GM23338 (cell line): ENCODE measurements around the gene ZNF557. TPM values are rescaled to one million over a fixed set of nuclear protein-coding genes. Genes with fewer than 3 reads are reported as not detected.

Experiments
- ATAC-seq: fragments of 200-7000 bp; cut with Tn5 transposase; 3 replicates; pipeline ENCODE4 v1.9.1; 2020
- DNase-seq: peaks from one replicate; pipeline ENCODE4 v3.0.0-alpha.2; 2015; ENCODE audit warnings: low spot score
- H2AFZ ChIP-seq: fragments of 200-600 bp; sonication (generic); 2 replicates; pipeline ENCODE4 v1.8.0; 2016; ENCODE audit warnings: antibody characterized with exemption, mild to moderate bottlenecking, moderate library complexity
- H3F3A ChIP-seq: fragments of 200-600 bp; sonication (generic); replicated peaks from 2 replicates; pipeline ENCODE4 v1.8.0; 2017; ENCODE audit warnings: antibody characterized with exemption, mixed run types, low read depth
- H3K27ac ChIP-seq: fragments of 200-600 bp; sonication (generic); 2 replicates; pipeline ENCODE4 v1.6.1; 2016; ENCODE audit warnings: low read depth
- H3K27me3 ChIP-seq: fragments of 200-600 bp; sonication (generic); 2 replicates; pipeline ENCODE4 v1.8.0; 2016; ENCODE audit warnings: mild to moderate bottlenecking, mixed run types, moderate library complexity; ENCODE audit not compliant: insufficient read depth
- H3K36me3 ChIP-seq: fragments of 200-600 bp; sonication (generic); 2 replicates; pipeline ENCODE4 v1.8.0; 2016; ENCODE audit warnings: mild to moderate bottlenecking; ENCODE audit not compliant: insufficient read depth
- H3K4me1 ChIP-seq: fragments of 200-600 bp; sonication (generic); 2 replicates; pipeline ENCODE4 v1.8.0; 2016; ENCODE audit warnings: mild to moderate bottlenecking, moderate library complexity; ENCODE audit not compliant: insufficient read depth
- H3K4me2 ChIP-seq: fragments of 200-600 bp; sonication (generic); 2 replicates; pipeline ENCODE4 v1.7.1; 2017; ENCODE audit warnings: mixed run types
- H3K4me3 ChIP-seq: fragments of 200-600 bp; sonication (generic); 2 replicates; pipeline ENCODE4 v1.6.1; 2016; ENCODE audit warnings: mixed run types
- H3K79me2 ChIP-seq: fragments of 200-600 bp; sonication (generic); replicated peaks from 2 replicates; pipeline ENCODE4 v1.8.0; 2017; ENCODE audit warnings: mild to moderate bottlenecking; ENCODE audit not compliant: insufficient read depth
- H3K9me2 ChIP-seq: fragments of 200-600 bp; sonication (generic); 2 replicates; pipeline ENCODE4 v1.8.0; 2017; ENCODE audit not compliant: insufficient read depth
- H4K20me1 ChIP-seq: fragments of 200-600 bp; sonication (generic); replicated peaks from 2 replicates; pipeline ENCODE4 v1.8.0; 2017; ENCODE audit warnings: mild to moderate bottlenecking; ENCODE audit not compliant: insufficient read depth
- H3K27ac Mint-ChIP-seq: 2 replicates; pipeline ENCODE4 v1.8.0; 2020; ENCODE audit warnings: inconsistent platforms, mild to moderate bottlenecking, moderate library complexity, mixed read lengths
- H3K27me3 Mint-ChIP-seq: 3 replicates; pipeline ENCODE4 v1.8.0; 2022; ENCODE audit warnings: low read depth, mild to moderate bottlenecking, moderate library complexity, mixed read lengths, inconsistent platforms; ENCODE audit not compliant: insufficient read depth, poor library complexity
- H3K36me3 Mint-ChIP-seq: 3 replicates; pipeline ENCODE4 v1.8.0; 2021; ENCODE audit warnings: low read depth, mild to moderate bottlenecking, inconsistent platforms, moderate library complexity, mixed read lengths
- H3K4me1 Mint-ChIP-seq: 3 replicates; pipeline ENCODE4 v1.8.0; 2020; ENCODE audit warnings: mild to moderate bottlenecking, inconsistent platforms, mixed read lengths
- H3K4me3 Mint-ChIP-seq: 3 replicates; pipeline ENCODE4 v1.8.0; 2021; ENCODE audit warnings: moderate library complexity, mild to moderate bottlenecking, inconsistent platforms, mixed read lengths
- H3K9me3 Mint-ChIP-seq: 3 replicates; pipeline ENCODE4 v1.8.0; 2020; ENCODE audit warnings: moderate library complexity, mild to moderate bottlenecking, inconsistent platforms, mixed read lengths
- CREB1 ChIP-seq: fragments of 250-450 bp; sonication (Bioruptor Pico); IDR thresholded peaks from 2 replicates; pipeline ENCODE4 v1.5.0; 2020; ENCODE audit warnings: low read depth, mild to moderate bottlenecking, moderate library complexity
- CTCF ChIP-seq, 2 experiments: fragments of 200-600 bp in 1 of 2; sonication (generic) in 1 of 2; conservative IDR thresholded peaks; 2 replicates each; pipeline versions ENCODE4 v1.5.1 to v1.6.1; 2016 to 2017; ENCODE audit warnings: antibody characterized with exemption in 2 of 2, low read depth in 2 of 2, mild to moderate bottlenecking in 2 of 2, moderate library complexity in 1 of 2
- EZH2 ChIP-seq: fragments of 200-600 bp; sonication (generic); IDR thresholded peaks from one replicate; pipeline ENCODE4 v1.8.0; 2017; ENCODE audit warnings: antibody characterized with exemption, mild to moderate bottlenecking, low read depth; ENCODE audit not compliant: unreplicated experiment
- EZH2phosphoT487 ChIP-seq: fragments of 200-600 bp; sonication (generic); IDR thresholded peaks from one replicate; pipeline ENCODE4 v1.8.1; 2018; ENCODE audit warnings: antibody characterized with exemption; ENCODE audit not compliant: unreplicated experiment
- JUNB ChIP-seq: IDR thresholded peaks from one replicate; pipeline ENCODE4 v1.6.1; 2016; ENCODE audit warnings: antibody characterized with exemption; ENCODE audit not compliant: unreplicated experiment
- NANOG ChIP-seq: IDR thresholded peaks from 2 replicates; pipeline ENCODE4 v1.6.1; 2016; ENCODE audit warnings: antibody characterized with exemption, borderline replicate concordance
- POLR2AphosphoS5 ChIP-seq: IDR thresholded peaks from 2 replicates; pipeline ENCODE4 v1.6.1; 2016; ENCODE audit warnings: antibody characterized with exemption, low read depth
- STAT1 ChIP-seq: IDR thresholded peaks from one replicate; pipeline ENCODE4 v1.6.1; 2016; ENCODE audit warnings: antibody characterized with exemption; ENCODE audit not compliant: unreplicated experiment
- ZNF114 ChIP-seq: fragments of 250-450 bp; sonication (Bioruptor Pico); IDR thresholded peaks from 2 replicates; pipeline ENCODE4 v1.5.0; 2020; ENCODE audit warnings: mild to moderate bottlenecking, moderate library complexity
- ZNF331 ChIP-seq: fragments of 250-450 bp; sonication (Bioruptor Pico); IDR thresholded peaks from 2 replicates; pipeline ENCODE4 v1.5.0; 2020; ENCODE audit warnings: low read depth, mild to moderate bottlenecking, moderate library complexity
- polyA plus RNA-seq: library from polyadenylated mRNA; unstranded; fragments of >200 nt; fragmentation: Nextera tagmentation; extraction: Ambion mirVana; gene quantifications from 2 replicates; pipeline ENCODE4 v1.2.1, GENCODE V29; 2016
- total RNA-seq: library from RNA; depleted of rRNA; stranded (reverse); fragments of >200 nt; shearing (Covaris generic); gene quantifications from 2 replicates; pipeline ENCODE4 v1.2.3, GENCODE V29; 2014
- TF ChIP-seq, protein P1 (sequence below): IDR thresholded peaks from one replicate; pipeline ENCODE4 v1.6.1; 2018; ENCODE audit warnings: antibody characterized with exemption; ENCODE audit not compliant: unreplicated experiment
- TF ChIP-seq, protein P2 (sequence below): IDR thresholded peaks from 2 replicates; pipeline ENCODE4 v1.6.1; 2016; ENCODE audit warnings: antibody characterized with exemption
- TF ChIP-seq, protein P3 (sequence below): fragments of 250-450 bp; sonication (Bioruptor Pico); IDR thresholded peaks from 2 replicates; pipeline ENCODE4 v1.5.0; 2020; ENCODE audit warnings: mild to moderate bottlenecking, moderate library complexity

The ZNF557 gene
- total and polyA plus RNA-seq, 2 experiments from 2014 or later: 3.7 to 10.3 TPM

DNA sequence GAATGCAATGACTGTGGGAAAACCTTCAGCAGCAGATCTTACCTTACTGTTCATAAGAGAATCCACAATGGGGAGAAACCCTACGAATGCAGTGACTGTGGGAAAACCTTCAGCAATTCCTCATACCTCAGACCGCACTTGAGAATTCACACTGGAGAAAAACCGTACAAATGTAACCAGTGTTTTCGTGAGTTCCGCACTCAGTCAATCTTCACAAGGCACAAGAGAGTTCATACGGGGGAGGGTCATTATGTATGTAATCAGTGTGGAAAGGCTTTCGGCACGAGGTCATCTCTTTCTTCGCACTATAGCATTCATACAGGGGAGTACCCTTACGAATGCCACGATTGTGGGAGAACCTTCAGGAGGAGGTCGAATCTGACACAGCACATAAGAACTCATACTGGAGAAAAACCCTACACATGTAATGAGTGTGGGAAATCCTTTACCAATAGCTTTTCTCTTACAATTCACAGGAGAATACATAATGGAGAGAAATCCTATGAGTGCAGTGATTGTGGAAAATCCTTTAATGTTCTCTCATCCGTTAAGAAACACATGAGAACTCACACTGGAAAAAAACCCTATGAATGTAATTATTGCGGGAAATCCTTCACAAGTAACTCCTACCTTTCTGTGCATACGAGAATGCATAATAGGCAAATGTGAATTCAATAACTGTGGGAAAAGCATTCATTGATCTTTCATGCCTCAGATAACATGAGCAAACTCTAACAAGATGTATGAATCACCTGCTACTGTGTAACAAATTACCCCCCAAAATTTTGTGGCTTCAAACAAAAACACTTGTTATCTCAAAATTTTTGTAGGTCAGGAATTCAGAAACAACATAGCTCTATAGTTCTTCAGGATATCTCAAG, 13.8 kb downstream of the ZNF557 start:
- H3K27me3 Mint-ChIP-seq: peaks cover 18% of the 10 kb centered on the region

More for the DNA sequence above, 13.8 kb downstream of the ZNF557 start:
- no peak overlapping the region for H3K27ac ChIP-seq
- H3K9me2 ChIP-seq: no peaks in the 10 kb centered on the region
- H3K79me2 ChIP-seq: no peaks in the 10 kb centered on the region
- H3K27me3 ChIP-seq: no peaks in the 10 kb centered on the region
- TF ChIP-seq STAT1: no peak
- no peak for TF ChIP-seq POLR2AphosphoS5
- TF ChIP-seq ZNF114 (CRISPR knock-in tag): no peak
- no peak for TF ChIP-seq JUNB
- TF ChIP-seq, protein P1, sequence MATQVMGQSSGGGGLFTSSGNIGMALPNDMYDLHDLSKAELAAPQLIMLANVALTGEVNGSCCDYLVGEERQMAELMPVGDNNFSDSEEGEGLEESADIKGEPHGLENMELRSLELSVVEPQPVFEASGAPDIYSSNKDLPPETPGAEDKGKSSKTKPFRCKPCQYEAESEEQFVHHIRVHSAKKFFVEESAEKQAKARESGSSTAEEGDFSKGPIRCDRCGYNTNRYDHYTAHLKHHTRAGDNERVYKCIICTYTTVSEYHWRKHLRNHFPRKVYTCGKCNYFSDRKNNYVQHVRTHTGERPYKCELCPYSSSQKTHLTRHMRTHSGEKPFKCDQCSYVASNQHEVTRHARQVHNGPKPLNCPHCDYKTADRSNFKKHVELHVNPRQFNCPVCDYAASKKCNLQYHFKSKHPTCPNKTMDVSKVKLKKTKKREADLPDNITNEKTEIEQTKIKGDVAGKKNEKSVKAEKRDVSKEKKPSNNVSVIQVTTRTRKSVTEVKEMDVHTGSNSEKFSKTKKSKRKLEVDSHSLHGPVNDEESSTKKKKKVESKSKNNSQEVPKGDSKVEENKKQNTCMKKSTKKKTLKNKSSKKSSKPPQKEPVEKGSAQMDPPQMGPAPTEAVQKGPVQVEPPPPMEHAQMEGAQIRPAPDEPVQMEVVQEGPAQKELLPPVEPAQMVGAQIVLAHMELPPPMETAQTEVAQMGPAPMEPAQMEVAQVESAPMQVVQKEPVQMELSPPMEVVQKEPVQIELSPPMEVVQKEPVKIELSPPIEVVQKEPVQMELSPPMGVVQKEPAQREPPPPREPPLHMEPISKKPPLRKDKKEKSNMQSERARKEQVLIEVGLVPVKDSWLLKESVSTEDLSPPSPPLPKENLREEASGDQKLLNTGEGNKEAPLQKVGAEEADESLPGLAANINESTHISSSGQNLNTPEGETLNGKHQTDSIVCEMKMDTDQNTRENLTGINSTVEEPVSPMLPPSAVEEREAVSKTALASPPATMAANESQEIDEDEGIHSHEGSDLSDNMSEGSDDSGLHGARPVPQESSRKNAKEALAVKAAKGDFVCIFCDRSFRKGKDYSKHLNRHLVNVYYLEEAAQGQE: no peak
- TF ChIP-seq ZNF331 (CRISPR knock-in tag): no peak
- TF ChIP-seq EZH2phosphoT487: no peak
- TF ChIP-seq CREB1 (CRISPR knock-in tag): no peak
- TF ChIP-seq, protein P2, sequence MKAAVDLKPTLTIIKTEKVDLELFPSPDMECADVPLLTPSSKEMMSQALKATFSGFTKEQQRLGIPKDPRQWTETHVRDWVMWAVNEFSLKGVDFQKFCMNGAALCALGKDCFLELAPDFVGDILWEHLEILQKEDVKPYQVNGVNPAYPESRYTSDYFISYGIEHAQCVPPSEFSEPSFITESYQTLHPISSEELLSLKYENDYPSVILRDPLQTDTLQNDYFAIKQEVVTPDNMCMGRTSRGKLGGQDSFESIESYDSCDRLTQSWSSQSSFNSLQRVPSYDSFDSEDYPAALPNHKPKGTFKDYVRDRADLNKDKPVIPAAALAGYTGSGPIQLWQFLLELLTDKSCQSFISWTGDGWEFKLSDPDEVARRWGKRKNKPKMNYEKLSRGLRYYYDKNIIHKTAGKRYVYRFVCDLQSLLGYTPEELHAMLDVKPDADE: no peak
- TF ChIP-seq EZH2: no peak
- TF ChIP-seq NANOG: no peak
- TF ChIP-seq, protein P3, sequence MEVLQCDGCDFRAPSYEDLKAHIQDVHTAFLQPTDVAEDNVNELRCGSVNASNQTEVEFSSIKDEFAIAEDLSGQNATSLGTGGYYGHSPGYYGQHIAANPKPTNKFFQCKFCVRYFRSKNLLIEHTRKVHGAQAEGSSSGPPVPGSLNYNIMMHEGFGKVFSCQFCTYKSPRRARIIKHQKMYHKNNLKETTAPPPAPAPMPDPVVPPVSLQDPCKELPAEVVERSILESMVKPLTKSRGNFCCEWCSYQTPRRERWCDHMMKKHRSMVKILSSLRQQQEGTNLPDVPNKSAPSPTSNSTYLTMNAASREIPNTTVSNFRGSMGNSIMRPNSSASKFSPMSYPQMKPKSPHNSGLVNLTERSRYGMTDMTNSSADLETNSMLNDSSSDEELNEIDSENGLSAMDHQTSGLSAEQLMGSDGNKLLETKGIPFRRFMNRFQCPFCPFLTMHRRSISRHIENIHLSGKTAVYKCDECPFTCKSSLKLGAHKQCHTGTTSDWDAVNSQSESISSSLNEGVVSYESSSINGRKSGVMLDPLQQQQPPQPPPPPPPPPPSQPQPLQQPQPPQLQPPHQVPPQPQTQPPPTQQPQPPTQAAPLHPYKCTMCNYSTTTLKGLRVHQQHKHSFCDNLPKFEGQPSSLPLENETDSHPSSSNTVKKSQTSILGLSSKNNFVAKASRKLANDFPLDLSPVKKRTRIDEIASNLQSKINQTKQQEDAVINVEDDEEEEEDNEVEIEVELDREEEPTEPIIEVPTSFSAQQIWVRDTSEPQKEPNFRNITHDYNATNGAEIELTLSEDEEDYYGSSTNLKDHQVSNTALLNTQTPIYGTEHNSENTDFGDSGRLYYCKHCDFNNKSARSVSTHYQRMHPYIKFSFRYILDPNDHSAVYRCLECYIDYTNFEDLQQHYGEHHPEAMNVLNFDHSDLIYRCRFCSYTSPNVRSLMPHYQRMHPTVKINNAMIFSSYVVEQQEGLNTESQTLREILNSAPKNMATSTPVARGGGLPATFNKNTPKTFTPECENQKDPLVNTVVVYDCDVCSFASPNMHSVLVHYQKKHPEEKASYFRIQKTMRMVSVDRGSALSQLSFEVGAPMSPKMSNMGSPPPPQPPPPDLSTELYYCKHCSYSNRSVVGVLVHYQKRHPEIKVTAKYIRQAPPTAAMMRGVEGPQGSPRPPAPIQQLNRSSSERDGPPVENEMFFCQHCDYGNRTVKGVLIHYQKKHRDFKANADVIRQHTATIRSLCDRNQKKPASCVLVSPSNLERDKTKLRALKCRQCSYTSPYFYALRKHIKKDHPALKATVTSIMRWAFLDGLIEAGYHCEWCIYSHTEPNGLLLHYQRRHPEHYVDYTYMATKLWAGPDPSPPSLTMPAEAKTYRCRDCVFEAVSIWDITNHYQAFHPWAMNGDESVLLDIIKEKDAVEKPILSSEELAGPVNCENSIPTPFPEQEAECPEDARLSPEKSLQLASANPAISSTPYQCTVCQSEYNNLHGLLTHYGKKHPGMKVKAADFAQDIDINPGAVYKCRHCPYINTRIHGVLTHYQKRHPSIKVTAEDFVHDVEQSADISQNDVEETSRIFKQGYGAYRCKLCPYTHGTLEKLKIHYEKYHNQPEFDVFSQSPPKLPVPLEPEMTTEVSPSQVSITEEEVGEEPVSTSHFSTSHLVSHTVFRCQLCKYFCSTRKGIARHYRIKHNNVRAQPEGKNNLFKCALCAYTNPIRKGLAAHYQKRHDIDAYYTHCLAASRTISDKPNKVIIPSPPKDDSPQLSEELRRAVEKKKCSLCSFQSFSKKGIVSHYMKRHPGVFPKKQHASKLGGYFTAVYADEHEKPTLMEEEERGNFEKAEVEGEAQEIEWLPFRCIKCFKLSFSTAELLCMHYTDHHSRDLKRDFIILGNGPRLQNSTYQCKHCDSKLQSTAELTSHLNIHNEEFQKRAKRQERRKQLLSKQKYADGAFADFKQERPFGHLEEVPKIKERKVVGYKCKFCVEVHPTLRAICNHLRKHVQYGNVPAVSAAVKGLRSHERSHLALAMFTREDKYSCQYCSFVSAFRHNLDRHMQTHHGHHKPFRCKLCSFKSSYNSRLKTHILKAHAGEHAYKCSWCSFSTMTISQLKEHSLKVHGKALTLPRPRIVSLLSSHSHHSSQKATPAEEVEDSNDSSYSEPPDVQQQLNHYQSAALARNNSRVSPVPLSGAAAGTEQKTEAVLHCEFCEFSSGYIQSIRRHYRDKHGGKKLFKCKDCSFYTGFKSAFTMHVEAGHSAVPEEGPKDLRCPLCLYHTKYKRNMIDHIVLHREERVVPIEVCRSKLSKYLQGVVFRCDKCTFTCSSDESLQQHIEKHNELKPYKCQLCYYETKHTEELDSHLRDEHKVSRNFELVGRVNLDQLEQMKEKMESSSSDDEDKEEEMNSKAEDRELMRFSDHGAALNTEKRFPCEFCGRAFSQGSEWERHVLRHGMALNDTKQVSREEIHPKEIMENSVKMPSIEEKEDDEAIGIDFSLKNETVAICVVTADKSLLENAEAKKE (CRISPR knock-in tag): no peak
- TF ChIP-seq CTCF (conservative IDR thresholded peaks at IDR 0.05; ENCODE audit: low read depth in 2 of 2): no peak
- no peaks in the 10 kb centered on the region for H3K4me1 ChIP-seq
- no peaks in the 10 kb centered on the region for H4K20me1 ChIP-seq
- H2AFZ ChIP-seq: no peak overlapping the region
- Mint-ChIP-seq H3K4me3 (no peak overlapping the region), H3K4me1 (no peaks in the 10 kb centered on the region), H3K9me3 (peaks cover 97% of the 10 kb centered on the region), H3K36me3 (peaks cover 96% of the 10 kb centered on the region), H3K27ac (no peak overlapping the region)
- peaks cover 10% of the 10 kb centered on the region for H3F3A ChIP-seq
- DNase-seq: peak; percentile 59
- no peak overlapping the region for H3K4me2 ChIP-seq
- peaks cover 84% of the 10 kb centered on the region for H3K36me3 ChIP-seq
- ATAC-seq: no peak
- peak overlapping the region; percentile 32; the same call in 1 of the 2 replicates for H3K4me3 ChIP-seq
